ENCODE measurements around the gene SPAG6.
"Not testable (repeated sequence)": the region's sequence is repeated elsewhere in the genome, so short reads cannot be mapped to it uniquely, and the experiment has no call there.

SPAG6 gene

DNA sequence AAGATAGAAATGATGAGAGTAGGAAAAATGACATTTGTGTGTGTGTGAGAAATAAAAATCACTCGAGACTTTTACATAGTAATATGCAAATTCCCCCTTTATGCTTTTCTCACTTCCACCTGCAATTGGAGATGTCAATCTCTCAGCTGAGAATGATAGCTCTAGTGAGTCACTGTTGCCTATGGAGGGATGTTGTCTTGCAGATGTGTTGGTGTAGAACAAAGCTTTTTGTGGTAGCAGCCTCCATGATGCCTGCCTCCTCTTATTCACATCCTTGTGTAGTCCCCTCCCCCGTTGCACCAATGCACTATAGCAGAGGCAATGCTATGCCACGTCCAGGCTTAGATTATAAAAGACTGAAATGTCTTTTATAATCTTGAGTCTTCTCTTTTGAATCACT is 33.8 kb downstream of the SPAG6 start:
- no peak for DNase-seq

DNA sequence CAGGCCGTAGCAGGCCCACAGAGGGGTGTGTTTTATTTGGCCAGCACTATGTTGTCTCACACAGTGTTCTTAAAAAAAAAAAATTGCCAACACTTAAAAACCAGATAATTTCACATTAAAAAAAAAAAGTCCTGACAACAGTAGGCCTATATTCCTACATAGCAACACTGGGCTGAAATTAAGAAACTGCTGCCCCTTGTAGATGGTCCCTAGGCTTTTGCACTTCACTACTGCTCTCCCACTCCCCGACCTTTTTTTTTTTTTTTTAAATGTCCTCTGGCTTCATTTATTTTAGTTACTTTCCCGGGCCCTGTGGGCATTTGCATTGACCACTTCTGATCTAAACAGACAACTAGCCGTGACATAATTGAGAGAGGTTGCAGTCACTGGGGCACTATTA is 36.0 kb downstream of the SPAG6 start:
- DNase-seq: no peak

DNA sequence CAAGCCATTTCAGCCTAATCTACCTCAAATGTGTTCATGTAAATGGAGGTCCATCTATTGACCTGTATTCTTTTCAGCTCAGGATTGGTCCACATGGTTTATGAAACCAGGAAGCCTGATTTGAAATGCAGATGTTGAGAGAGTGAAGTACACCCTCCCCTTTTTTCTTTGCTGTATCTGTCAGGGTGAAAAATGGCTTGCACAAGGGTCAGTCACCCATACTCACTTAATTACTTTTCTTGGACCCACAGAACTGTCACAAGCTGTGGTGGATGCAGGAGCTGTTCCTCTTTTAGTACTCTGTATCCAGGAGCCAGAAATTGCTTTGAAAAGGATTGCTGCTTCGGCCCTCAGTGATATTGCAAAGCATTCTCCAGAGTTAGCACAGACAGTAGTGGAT is 41.2 kb downstream of the SPAG6 start:
- DNase-seq: no peak

DNA sequence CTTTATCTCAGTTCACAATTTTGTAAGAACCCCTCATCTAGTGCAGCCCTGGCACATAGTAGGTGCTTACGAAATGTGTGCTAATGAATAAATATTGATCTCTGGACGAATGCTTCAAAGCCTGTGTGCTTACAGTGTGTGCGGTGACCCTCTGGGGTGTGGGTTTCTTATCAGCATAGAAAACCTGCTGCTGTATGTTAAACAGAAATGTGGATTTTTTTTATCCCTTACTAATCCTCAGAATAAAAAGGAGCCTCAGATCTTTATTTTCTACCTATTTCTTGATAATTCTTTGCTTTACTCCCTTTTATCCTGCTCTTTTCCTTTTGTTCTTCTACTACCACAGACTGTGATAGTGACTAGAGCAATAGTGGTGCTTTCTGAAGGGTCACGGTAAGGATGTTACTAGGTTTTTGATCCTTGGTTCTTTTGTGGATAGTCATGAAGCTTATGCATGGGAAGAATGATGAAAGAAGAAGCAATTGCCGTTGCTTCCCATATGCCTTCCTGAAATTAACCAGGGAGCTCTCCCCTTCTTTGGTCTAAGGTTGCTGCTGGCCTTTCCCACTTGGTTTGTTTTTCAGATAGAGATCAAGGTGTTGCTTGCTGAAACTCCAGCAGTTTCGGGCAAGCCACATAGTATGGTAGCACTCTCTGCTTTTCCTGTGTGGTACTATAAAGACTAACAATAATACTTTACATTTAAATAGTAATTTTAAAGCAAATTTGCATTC is 44.7 kb downstream of the SPAG6 start:
- DNase-seq: no peak

DNA sequence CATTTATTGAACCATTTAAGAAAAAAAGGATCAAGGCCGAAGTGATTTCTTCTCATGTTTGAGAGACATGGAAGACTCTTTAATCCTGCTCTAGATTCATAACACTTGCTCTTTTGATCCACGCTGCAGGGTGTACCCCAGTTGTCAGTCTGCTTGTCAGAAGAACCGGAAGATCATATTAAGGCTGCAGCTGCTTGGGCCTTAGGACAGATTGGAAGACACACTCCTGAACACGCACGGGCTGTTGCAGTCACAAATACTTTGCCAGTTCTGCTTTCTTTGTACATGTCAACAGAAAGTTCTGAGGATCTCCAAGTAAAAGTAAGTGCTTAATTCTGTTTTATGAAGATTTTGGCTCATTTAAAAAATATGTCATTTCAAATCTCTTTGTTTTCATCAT is 46.3 kb downstream of the SPAG6 start:
- DNase-seq: no peak

DNA sequence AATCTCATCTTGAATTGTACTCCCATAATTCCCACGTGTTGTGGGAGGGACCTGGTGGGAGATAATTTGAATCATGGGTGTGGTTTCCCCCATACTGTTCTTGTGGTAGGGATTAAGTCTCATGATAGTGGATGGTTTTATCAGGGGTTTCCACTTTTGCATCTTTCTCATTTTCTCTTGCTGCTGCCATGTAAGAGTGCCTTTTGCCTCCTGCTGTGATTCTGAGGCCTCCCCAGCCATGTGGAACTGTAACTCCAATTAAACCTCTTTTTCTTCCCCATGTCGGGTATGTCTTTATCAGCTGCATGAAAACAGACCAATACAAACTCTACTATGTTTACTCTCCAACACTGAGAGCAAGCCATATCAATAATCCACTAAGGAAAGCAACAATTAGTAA is 50.9 kb downstream of the SPAG6 start:
- not testable (repeated sequence) for DNase-seq

DNA sequence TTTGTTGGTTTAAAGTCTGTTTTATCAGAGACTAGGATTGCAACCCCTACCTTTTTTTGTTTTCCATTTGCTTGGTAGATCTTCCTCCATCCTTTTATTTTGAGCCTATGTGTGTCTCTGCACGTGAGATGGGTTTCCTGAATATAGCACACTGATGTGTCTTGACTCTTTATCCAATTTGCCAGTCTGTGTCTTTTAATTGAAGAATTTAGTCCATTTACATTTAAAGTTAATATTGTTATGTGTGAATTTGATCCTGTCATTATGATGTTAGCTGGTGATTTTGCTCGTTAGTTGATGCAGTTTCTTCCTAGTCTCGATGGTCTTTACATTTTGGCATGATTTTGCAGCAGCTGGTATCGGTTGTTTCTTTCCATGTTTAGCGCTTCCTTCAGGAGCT is 61.6 kb downstream of the SPAG6 start:
- not testable (repeated sequence) for DNase-seq

DNA sequence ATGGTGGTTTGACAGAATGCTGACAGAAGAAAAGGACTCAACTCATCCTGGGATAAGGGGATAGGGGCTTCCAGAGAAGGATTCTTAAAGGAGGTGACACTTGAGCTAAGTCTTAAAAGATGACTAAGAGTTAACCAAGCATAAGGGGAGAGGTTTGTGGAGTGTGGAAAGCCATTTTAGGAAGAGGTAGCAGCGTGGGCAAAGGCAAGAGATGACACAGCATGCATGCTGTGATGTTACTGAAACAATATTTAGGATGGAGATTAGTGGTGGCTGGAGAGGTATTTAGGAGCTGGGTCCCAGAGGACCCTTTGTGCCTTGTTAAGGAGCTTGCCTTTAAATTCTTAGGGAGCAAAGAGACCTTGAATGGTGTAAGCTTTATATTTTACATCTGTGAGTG is 65.1 kb downstream of the SPAG6 start:
- DNase-seq: no peak

DNA sequence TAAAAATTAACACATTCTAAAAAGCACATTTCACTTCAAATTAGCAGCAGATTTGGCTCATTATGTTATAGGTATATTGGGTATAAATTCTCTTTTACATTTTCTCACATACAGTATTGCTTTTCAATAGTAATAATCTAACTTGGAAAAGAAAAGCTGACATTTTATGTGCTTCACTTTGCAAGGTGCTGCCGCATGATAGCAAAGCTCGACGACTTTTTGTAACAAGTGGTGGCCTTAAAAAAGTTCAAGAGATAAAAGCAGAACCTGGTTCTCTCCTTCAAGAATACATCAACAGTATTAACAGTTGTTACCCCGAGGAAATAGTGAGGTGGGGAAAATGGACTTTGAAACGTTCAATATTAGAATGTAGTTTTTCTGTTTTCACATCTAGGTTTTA is 65.5 kb downstream of the SPAG6 start:
- no peak for DNase-seq

DNA sequence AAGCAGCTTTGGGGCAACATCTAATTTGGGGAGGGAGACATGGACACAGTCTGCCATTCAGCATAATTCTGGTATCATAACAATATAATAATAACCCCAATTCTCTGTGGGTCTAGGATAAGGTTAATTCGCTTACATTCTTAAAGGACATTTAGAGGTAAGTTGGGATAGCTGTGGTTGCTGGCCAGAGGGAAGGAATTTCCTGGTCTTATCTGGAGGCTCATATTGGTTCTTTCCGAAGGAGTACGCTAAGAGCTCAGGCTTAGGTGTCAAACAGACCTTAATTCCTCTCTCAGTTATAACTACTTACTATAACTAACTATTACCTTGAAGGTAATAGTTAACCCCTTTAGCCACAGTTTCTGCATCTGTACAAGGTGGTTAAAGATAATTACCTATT is 68.8 kb downstream of the SPAG6 start:
- no peak for DNase-seq

DNA sequence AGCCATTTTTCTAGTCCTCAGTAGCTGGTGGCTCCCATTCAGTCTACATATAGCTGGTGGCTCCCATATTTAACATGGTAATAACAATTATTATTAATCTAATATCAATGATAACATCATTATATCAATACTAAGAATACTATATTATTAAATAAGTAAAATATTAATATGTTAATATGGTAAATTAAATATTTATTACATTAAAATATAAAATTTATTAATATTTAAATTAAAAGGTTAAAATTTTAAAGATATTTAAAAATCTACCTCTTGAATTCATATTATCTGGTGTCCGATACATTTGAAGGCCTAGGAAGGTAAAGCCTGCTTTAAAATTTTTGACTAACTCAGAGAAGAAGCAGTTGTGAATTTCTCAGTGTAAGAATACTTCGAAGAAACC is 69.8 kb downstream of the SPAG6 start:
- no peak for DNase-seq

DNA sequence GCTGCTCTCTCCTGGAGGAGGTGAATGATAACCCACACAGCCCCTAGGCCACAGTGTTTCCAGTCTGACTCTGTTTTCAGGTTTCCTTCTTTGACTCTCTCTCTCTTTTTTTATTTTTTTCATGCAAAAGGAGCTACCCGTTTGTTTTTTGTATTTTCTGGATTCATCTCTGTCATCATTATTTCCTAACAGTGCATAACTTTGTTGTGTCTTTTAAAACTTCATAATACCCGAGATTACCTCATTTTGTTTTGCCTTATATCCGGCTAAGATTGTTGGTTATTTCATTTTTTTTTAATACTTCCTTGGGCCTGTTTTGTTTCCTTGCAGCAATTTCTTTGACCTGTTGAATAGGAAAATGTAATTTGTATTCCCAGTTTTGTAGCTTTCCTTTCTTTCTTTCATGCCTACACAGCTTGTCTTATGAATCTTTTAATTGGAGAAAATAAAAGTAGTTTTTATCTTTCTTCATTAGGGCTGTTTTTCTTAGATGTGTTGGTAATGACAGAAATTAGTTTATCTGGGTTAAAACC is 72.5 kb downstream of the SPAG6 start:
- no peak for DNase-seq

DNA sequence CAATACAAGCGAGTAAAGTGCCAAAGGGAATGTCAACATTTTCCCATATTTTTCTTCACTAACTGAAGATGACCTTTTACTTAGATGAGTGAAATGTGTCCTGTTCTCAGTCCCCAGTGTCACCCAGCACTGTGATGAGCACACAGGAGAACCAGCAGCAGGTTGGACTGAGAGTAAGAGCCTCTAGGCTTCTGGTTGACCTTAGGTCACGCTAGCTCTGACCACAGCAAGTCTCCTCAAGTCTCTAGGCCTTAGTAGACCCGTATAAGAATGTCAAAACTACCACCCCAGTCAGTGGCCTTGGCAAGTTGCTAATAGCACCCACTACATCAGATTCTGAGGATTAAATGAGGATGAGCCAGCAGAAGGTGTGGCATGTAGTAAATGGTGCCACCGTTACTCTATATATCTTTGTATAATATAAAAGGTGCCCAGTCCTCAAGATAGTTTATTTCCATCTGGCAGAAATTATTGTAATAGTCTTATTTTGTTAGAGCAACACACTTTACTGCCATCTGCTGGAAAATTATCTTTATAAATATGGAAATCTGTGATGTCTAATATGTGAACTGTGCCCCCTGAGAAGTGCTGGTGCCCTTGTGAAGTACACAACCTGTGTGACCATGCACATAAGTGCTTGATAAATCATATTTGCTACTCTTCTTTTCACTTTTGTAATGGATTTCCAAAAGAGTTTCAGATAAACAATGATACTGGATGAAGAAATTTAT is 75.7 kb downstream of the SPAG6 start:
- peak in 1 of 2 experiments; percentile 21 for DNase-seq

DNA sequence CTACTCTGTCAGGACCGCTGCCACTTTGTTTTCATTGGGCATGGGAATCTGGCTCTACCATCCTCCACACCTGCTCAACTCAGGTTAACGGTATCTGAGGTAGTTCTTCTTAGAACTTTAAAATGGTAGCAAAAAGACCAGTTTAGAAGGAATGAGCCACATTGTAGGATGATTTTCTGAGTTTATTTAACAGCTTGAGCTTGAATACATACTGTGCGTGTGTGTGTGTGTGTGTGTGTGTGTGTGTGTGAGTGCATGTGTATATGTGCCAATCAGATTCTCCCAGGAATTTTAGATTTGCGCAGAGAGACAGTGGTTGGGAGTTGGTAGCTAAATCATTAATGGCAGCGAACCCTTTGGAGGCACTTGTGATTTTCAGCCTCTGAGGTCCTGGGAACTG is 81.4 kb downstream of the SPAG6 start:
- DNase-seq: no peak

DNA sequence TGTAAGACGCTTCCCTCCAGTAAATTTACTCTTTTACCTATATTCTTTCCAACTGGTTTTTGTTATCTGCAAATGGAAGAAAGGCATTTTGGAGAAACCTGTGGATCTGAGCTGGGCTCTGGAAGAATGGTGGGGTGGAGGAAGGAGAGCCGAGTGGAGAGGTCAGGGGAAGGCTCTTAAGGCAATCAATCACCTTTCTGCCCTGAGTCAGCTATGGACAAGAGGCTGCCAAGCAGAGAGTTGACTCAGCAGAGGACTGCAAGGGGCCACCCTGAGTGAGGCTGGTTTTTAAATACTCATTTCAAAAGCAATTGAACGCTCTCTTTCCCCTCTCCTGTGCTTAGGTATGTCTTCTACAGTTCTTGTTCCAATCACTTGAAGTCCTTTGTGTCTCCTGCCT is 81.8 kb downstream of the SPAG6 start:
- no peak for DNase-seq

DNA sequence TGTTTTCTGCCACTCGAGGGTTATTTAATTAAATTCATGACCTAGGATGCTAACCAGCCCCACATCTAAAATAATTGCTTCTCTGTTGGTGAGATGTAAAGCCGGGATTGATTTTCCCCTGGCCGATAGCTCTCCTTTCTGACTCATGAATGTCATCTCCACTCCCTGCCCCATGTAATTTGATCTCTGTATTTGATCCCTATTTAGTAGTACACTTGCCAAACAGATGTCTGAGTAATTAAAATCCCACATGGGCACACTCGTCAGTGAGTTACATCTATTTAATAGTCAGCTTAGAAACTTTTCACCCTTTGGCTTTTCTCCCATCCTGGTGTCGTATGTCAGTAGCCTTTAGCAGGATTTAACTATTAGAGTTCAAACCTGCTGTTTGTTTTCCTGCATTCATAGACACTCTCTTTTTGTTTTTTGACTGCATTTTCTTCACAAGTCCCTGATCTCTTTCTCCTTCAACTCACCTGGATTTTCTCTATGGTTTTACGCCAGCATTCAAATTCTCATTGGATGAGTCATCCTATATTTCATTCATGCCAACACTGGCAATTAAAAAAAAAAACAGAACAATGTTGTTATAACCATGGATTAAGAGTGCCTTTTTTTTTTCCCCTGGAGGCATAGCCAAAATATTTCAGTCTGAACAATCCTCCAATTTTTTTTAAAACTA is 82.7 kb downstream of the SPAG6 start:
- DNase-seq: peak; percentile 76 to 92

DNA sequence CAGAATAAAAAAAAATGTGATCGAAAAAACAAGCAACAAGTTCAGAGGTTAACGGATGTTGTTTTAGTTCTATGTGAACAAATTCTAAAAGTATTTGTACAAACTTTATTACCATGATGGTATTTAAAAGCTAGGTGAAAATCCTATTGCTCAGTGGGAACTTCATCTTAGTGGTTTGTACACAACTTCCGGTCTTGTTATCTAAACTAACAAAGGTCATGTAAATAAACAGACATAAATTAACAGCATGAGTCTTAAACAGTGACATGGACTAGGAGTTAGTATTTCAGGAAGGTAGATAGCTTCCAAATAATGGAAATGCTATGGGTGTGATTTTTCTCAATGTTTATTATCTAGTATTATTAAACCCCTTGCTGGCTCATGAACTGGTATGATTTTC is 83.8 kb downstream of the SPAG6 start:
- DNase-seq: no peak

DNA sequence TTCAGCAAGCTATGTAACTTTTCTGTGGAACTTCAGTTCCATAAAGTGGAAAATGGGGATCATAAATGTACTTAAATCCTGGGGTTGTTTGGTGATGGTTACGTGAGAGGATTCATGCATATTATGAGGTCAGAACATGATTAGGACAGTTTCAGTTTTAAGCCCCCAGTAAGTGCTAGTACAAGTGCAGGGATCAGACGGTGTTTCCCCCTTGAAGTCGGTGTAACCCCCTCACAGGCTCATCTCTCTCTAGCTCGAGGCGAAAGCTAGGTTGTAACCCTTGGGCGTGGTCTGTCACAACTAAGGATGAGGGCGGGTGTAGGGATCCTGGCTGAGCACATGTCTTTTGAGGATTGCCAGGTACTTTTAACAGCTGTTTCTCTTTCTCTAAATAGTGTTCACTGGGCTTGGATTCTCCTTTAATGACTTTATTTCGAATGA is 84.7 kb downstream of the SPAG6 start:
- DNase-seq: no peak

DNA sequence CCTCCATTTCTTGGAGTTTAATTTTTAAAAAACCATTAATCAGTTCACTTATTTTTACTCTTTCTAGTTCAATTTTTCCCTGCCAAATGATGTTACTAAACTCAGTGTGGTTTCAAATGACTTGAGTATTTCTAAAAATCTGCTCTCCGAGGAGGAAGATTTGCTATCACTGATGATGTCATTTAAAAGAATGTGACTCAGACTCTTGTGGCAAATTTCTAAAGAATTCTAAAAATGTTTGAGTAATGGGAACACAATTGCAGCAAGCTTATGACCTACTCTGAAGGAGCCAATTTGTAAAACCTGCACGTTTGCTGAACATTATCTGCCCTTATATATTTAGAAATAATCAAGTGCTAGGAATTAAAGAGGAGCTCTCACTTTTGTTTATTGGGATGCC is 88.6 kb downstream of the SPAG6 start:
- DNase-seq: peak in 1 of 2 experiments; percentile 39

DNA sequence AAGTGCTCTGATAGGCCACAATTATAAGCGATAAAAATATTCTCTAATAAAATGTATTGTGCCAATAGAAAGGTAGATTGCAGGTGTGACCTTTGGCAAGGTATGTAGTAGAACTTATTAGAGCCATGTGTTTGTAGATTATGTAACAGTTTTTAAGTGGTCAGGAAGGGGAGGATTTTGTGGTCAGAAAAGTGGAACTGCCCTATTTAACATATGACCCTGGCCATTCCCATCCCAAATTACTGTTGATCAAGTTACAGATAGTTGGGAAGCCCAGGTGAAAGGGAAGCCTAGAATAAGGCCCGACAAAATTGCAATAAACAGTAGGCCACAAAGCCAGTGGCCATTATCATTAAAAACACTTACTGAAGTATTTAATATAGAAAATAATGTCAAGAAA is 89.2 kb downstream of the SPAG6 start:
- DNase-seq: no peak

DNA sequence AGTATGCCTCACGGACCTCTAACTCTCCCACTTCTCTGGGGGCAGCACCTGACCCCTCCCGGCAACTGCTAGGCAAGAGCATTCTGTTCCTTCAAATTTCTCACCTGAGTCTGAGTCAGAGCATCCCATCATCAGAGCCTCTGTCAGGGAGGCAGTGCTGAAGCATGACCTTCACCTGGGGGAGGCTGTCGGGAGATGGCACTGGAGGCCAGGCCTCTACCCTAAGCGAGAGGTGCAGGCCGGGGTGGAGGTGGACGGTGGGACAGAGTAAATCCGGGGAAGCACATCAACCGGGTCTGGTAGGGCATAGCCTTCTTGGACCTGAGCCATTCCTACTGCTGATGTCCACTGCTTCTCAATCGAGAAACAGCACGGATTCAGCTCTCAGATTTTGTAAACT is 90.4 kb downstream of the SPAG6 start:
- DNase-seq: no peak

DNA sequence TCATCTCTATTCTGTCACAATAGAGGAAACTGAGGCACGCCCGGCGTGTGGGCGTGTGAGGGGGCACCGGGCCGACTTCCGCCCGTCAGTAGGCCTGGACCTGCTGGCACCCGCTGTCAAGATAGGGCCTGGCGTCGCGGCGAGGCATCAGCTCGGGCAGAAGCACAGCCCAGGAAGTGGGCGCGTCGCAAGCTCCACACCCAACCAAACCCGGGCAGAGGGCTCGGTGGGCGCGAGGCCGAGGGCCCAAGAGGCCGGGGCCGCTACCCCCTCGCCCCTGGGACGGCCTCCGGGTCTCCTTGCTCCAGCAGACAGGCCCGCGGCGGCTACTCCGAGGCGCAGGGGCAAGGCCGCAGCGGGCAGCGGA is 91.2 kb downstream of the SPAG6 start:
- DNase-seq: no peak

DNA sequence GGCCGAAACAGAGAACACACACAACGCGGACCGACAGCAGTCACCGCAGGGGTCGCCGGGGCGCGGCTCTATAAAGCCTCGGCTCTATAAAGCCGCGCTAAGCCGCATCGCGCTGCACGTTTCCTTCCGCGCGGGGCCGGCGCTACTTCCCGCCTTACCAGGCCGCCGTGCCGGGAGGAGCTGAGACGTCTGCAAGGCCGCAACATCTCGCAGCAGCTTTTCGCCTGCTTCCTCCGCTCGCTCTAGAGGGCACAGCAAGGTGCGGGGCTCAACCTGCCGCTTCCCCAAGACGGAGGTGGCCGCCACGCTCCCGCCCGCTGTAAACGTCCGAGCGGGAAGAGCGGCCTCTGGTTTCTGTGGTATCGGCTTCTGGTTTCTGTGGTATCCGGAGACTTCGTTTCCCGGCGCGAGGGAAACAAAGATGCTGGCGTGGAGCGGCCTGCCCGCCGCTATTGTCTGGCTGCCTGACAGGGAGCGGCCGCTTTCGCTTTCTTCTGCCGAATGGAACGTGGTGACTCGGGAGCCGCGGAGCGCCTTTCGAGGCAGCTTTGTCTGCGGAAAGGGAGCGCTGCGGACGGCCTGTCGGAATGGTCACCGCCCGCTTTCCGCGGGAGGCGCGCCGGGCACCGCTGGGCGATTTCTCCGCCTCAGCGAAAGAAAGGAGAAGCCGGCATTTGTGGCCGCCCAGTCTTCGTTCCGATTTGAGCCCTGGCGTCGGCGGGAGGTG is 91.8 kb downstream of the SPAG6 start:
- DNase-seq: peak in 1 of 2 experiments; percentile 68
